Measurements from ENCODE around the gene CENPB.

CENPB gene

GRCh38 chr20:3745686-3746173 lies 40.8 kb downstream of the CENPB start:
- no peak for DNase-seq

GRCh38 chr20:3744806-3745685 lies 41.5 kb downstream of the CENPB start:
- peak; percentile 83 for DNase-seq

- DNase-seq = no peak
Observed at GRCh38 chr20:3744037-3744436, 42.5 kb downstream of the CENPB start.

- DNase-seq = no peak
Observed at GRCh38 chr20:3743251-3743650, 43.3 kb downstream of the CENPB start.

DNA sequence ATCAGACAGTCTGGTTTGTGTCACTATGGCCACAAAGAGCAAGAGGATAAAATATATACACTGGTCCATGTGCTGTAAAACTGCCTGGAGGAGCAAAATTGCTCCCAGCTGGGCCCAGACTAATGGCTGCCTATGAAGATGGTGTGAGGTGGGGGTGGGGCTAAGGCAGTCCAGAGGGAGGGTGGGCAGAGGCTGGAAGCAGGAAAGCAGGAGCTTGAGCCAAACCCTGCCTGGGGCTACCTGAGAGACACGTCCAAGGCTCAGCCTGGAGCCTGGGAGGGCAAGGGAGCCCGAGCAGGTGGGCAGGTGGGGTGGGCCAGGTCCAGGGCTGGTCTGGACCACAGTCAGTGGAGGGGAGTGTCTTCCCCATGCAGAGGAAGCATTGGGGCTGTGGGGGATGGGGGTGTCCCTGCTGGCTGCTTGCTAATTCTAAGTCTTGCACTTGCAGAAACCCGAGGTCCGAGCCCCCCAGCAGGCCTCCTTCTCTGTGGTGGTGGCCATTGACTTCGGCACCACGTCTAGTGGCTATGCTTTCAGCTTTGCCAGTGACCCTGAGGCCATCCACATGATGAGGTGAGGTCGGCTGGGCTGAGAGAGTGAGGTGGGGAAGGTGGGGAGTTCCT lies 44.6 kb downstream of the CENPB start:
- DNase-seq = no peak

- no peak for DNase-seq
Observed at GRCh38 chr20:3740615-3741301, 45.8 kb downstream of the CENPB start.

DNA sequence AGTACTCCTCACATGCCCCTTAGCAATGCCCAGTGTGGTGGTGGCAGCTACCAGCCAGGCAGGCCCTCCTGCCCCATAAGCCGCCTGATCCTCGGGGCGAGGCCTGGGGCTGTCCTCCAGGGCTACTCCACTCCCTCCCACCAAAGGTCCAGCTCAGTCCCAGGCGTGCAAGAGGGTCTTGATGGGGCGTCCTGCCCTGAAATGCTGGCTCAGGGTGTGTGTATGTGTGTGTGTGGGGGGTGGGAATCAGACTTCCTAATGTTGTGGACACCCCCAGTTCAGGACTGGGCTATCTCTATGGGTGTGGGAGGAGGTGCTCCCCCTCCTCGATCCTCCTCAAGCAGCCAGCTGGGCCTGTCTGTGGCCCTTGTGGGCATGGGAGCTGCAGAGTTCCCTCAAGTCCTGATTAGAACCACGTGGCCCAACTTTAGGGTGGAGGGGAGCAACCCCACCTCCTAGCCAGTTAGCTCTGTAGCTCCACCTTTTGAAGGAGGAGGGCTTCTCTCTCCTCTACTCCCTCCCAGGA lies 46.6 kb downstream of the CENPB start:
- no peak for DNase-seq

GRCh38 chr20:3739054-3739925 lies 47.2 kb downstream of the CENPB start:
- DNase-seq = no peak

DNA sequence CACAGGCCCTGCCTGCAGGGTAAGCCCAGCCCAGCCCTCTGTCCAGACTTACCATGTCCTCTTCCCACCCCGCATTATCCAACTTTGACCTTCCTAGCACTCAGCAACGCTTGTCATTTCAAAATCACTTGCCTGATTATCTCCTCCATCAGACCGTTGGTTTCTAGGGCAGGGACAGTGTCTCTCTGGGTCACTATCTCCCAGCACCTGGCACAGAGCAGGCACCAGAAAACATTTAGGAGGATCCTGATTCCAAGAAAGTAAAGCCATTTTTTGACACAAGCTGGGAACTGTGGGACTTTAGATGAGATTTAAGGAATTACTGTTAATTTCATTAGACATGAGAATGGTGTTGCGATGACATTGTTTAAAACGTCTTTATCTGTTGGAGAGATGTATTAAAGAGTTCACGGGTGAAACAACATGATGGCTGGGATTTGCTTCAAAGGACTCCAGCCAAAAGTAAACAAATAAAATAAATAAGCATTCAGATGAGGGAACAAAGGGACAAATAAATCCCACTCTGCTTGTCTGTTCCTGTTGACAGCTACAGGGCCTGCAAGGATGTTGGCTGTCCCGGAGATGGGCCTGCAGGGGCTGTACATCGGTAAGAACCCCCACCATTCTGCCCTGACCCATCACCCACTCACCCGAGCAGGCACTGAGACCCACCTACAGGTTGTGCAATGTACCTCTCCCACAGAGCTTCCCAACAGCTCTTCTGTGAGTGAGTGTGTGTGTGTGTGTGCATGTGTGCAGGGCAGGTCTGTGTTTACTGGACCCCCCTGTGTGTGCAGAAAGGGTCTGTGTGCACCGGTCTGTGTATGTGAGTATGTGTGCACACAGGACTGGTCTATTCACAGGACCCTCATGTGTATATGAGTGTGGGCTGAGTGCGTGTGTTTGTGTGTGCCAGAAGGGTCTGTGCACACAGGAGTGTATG lies 48.2 kb downstream of the CENPB start:
- no peak for DNase-seq

GRCh38 chr20:3735768-3736167 lies 50.8 kb downstream of the CENPB start:
- DNase-seq = no peak

DNA sequence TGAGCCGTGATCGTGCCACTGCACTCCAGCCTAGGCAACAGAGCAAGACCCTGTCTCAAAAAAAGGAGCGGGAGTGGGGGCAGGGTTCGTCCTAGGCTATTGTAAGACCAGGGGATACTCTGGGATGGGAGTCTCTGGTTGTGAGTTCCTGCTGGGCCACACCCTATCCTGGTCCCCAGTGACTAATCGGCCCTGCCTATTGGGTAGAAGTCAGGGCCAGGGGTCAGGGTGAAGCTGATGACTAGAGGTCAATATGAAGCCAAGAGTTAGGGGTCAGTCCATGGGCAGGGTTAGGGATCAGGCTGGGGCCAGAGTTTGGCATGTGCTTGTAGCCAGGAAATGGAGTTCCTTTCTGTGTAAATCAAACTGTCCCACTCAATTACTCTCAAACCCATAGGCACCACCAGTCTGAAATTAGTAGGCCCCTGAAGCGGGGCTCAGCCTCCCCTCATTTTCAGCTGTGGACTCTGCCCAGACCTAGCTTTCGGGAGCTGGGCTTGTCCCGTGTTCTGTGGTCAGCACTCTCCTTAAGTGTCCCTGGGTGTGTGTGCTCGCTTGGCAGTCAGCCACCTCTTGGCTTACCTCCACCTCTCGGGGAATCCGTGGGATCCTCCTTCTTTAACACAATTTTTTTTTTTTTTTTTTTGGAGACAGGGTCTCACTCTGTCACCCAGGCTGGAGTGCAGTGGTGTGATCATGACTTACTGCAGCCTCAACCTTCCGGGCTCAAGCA lies 52.3 kb downstream of the CENPB start:
- no peak for DNase-seq

Measured in NCI-H1105 (cell line).